OCI-M2 (cell line): ENCODE results near the gene CTDSPL2.
A peak's percentile ranks its signal among the peaks of the same experiment; 100 is the strongest.
"Not testable (repeated sequence)": the region's sequence is repeated elsewhere in the genome, so short reads cannot be mapped to it uniquely, and the experiment has no call there.

Experiments used
- DNase-seq: peaks from one replicate; lab custom pipeline; 2025; ENCODE audit not compliant: unreplicated experiment; lab: John Stamatoyannopoulos, UW

CTDSPL2 gene

GRCh38 chr15:44482090-44482489, 54.7 kb downstream of the CTDSPL2 start:
- DNase-seq: no peak

GRCh38 chr15:44485880-44486279, 58.5 kb downstream of the CTDSPL2 start:
- DNase-seq: no peak

- DNase-seq: no peak
Measured at GRCh38 chr15:44489464-44489863, 62.0 kb downstream of the CTDSPL2 start.

- no peak for DNase-seq
Measured at GRCh38 chr15:44490622-44491021, 63.2 kb downstream of the CTDSPL2 start.

GRCh38 chr15:44492040-44492439, 64.6 kb downstream of the CTDSPL2 start:
- DNase-seq: no peak

- DNase-seq: no peak
Measured at GRCh38 chr15:44492672-44493071, 65.2 kb downstream of the CTDSPL2 start.

GRCh38 chr15:44495562-44495961, 68.1 kb downstream of the CTDSPL2 start:
- no peak for DNase-seq

GRCh38 chr15:44500555-44500954, 73.1 kb downstream of the CTDSPL2 start:
- DNase-seq: no peak

GRCh38 chr15:44501768-44502366, 74.4 kb downstream of the CTDSPL2 start:
- no peak for DNase-seq

- DNase-seq: no peak
Measured at GRCh38 chr15:44516436-44516835, 89.0 kb downstream of the CTDSPL2 start.

GRCh38 chr15:44519537-44519936, 92.1 kb downstream of the CTDSPL2 start:
- DNase-seq: no peak

- no peak for DNase-seq
Measured at GRCh38 chr15:44525018-44525417, 97.6 kb downstream of the CTDSPL2 start.

- no peak for DNase-seq
Measured at GRCh38 chr15:44527241-44527640, 99.8 kb downstream of the CTDSPL2 start.

- DNase-seq: no peak
Measured at GRCh38 chr15:44529864-44530604, 102.6 kb downstream of the CTDSPL2 start.

GRCh38 chr15:44530653-44531052, 103.2 kb downstream of the CTDSPL2 start:
- DNase-seq: no peak

- DNase-seq: not testable (repeated sequence)
Measured at GRCh38 chr15:44532275-44532674, 104.8 kb downstream of the CTDSPL2 start.

GRCh38 chr15:44532689-44533088, 105.3 kb downstream of the CTDSPL2 start:
- DNase-seq: no peak

GRCh38 chr15:44535092-44535491, 107.7 kb downstream of the CTDSPL2 start:
- DNase-seq: no peak

- no peak for DNase-seq
Measured at GRCh38 chr15:44535523-44536301, 108.3 kb downstream of the CTDSPL2 start.

GRCh38 chr15:44536302-44536961, 109.0 kb downstream of the CTDSPL2 start:
- peak; percentile 52 for DNase-seq

GRCh38 chr15:44536962-44537734, 109.7 kb downstream of the CTDSPL2 start, which contains the start of gene EIF3J:
TSS of gene EIF3J (plus strand) at chr15:44537147. CDS start at chr15:44537195, 48 bp downstream.
- DNase-seq: no peak
